ENCODE results near the gene HAP1. TPM values are rescaled to one million over a fixed set of nuclear protein-coding genes. Genes with fewer than 3 reads are reported as not detected.

The HAP1 gene
- total RNA-seq, 2 donors from 2014 or later = 0.13 to 0.15 TPM

GRCh38 chr17:41771389-41772206 lies 37.2 kb upstream of the HAP1 start:
- H3K36me3 Mint-ChIP-seq (ENCODE audit: low read depth) = no peaks in the 10 kb centered on the region
- no peak overlapping the region for H3K27ac Mint-ChIP-seq
- H3K27me3 Mint-ChIP-seq = peaks cover 5% of the 10 kb centered on the region
- no peaks in the 10 kb centered on the region for H3K4me1 Mint-ChIP-seq
- H3K9me3 Mint-ChIP-seq = no peaks in the 10 kb centered on the region
- no peak overlapping the region for H3K4me3 Mint-ChIP-seq
- ATAC-seq (replicated peaks) = no peak

GRCh38 chr17:41769985-41770384 lies 35.5 kb upstream of the HAP1 start:
- Mint-ChIP-seq H3K36me3 (ENCODE audit: low read depth) (no peaks in the 10 kb centered on the region), H3K27ac (no peak overlapping the region)

GRCh38 chr17:41769346-41769862 lies 35.0 kb upstream of the HAP1 start:
- no peaks in the 10 kb centered on the region for H3K36me3 Mint-ChIP-seq (ENCODE audit: low read depth)
- no peak for ATAC-seq (replicated peaks)
- H3K4me1 Mint-ChIP-seq = no peaks in the 10 kb centered on the region
- H3K27ac Mint-ChIP-seq = no peak overlapping the region
- H3K9me3 Mint-ChIP-seq = no peaks in the 10 kb centered on the region
- H3K27me3 Mint-ChIP-seq = peaks cover 4% of the 10 kb centered on the region
- H3K4me3 Mint-ChIP-seq = no peak overlapping the region

More at GRCh38 chr17:41769985-41770384, 35.5 kb upstream of the HAP1 start:
- Mint-ChIP-seq H3K4me1 (no peaks in the 10 kb centered on the region), H3K4me3 (no peak overlapping the region), H3K9me3 (no peaks in the 10 kb centered on the region), H3K27me3 (peaks cover 4% of the 10 kb centered on the region)
- ATAC-seq (replicated peaks) = no peak

- H3K27me3 Mint-ChIP-seq = peaks cover 4% of the 10 kb centered on the region
- H3K27ac Mint-ChIP-seq = no peak overlapping the region
- no peak for ATAC-seq (replicated peaks)
- H3K36me3 Mint-ChIP-seq (ENCODE audit: low read depth) = no peaks in the 10 kb centered on the region
- H3K4me1 Mint-ChIP-seq = no peaks in the 10 kb centered on the region
- no peak overlapping the region for H3K4me3 Mint-ChIP-seq
- H3K9me3 Mint-ChIP-seq = no peaks in the 10 kb centered on the region
Observed at GRCh38 chr17:41768682-41769288, 34.3 kb upstream of the HAP1 start.

- H3K36me3 Mint-ChIP-seq (ENCODE audit: low read depth) = no peaks in the 10 kb centered on the region
- H3K4me1 Mint-ChIP-seq = no peaks in the 10 kb centered on the region
- ATAC-seq (replicated peaks) = no peak
Observed at GRCh38 chr17:41767324-41768042, 33.0 kb upstream of the HAP1 start.

GRCh38 chr17:41766135-41766534 lies 31.7 kb upstream of the HAP1 start:
- H3K9me3 Mint-ChIP-seq = no peaks in the 10 kb centered on the region
- no peaks in the 10 kb centered on the region for H3K36me3 Mint-ChIP-seq (ENCODE audit: low read depth)
- no peak overlapping the region for H3K27ac Mint-ChIP-seq
- no peak for ATAC-seq (replicated peaks)
- no peaks in the 10 kb centered on the region for H3K4me1 Mint-ChIP-seq
- H3K4me3 Mint-ChIP-seq = no peak overlapping the region
- peaks cover 4% of the 10 kb centered on the region for H3K27me3 Mint-ChIP-seq

More at GRCh38 chr17:41767324-41768042, 33.0 kb upstream of the HAP1 start:
- no peaks in the 10 kb centered on the region for H3K9me3 Mint-ChIP-seq
- H3K27me3 Mint-ChIP-seq = peaks cover 4% of the 10 kb centered on the region
- no peak overlapping the region for H3K4me3 Mint-ChIP-seq
- no peak overlapping the region for H3K27ac Mint-ChIP-seq

- Mint-ChIP-seq H3K9me3 (no peaks in the 10 kb centered on the region), H3K4me1 (no peaks in the 10 kb centered on the region), H3K36me3 (ENCODE audit: low read depth) (no peaks in the 10 kb centered on the region), H3K4me3 (no peak overlapping the region), H3K27ac (no peak overlapping the region), H3K27me3 (peaks cover 4% of the 10 kb centered on the region)
- ATAC-seq (replicated peaks) = no peak
Observed at GRCh38 chr17:41763327-41763726, 28.9 kb upstream of the HAP1 start.

GRCh38 chr17:41762841-41763240 lies 28.4 kb upstream of the HAP1 start:
- Mint-ChIP-seq H3K36me3 (ENCODE audit: low read depth) (no peaks in the 10 kb centered on the region), H3K27ac (no peak overlapping the region), H3K27me3 (peaks cover 4% of the 10 kb centered on the region), H3K4me1 (no peaks in the 10 kb centered on the region), H3K4me3 (no peak overlapping the region), H3K9me3 (no peaks in the 10 kb centered on the region)
- ATAC-seq (replicated peaks) = no peak

- H3K9me3 Mint-ChIP-seq = no peaks in the 10 kb centered on the region
- H3K27ac Mint-ChIP-seq = no peak overlapping the region
- no peak overlapping the region for H3K4me3 Mint-ChIP-seq
- no peak for ATAC-seq (replicated peaks)
- H3K4me1 Mint-ChIP-seq = no peaks in the 10 kb centered on the region
- peaks cover 4% of the 10 kb centered on the region for H3K27me3 Mint-ChIP-seq
- no peaks in the 10 kb centered on the region for H3K36me3 Mint-ChIP-seq (ENCODE audit: low read depth)
Observed at GRCh38 chr17:41762391-41762790, 27.9 kb upstream of the HAP1 start.

- Mint-ChIP-seq H3K4me1 (no peaks in the 10 kb centered on the region), H3K9me3 (no peaks in the 10 kb centered on the region), H3K27ac (no peak overlapping the region), H3K27me3 (peaks cover under 1% of the 10 kb centered on the region), H3K4me3 (no peak overlapping the region), H3K36me3 (ENCODE audit: low read depth) (no peaks in the 10 kb centered on the region)
- ATAC-seq (replicated peaks) = no peak
Observed at GRCh38 chr17:41760878-41761277, 26.4 kb upstream of the HAP1 start.

- no peak overlapping the region for H3K4me3 Mint-ChIP-seq
- H3K4me1 Mint-ChIP-seq = no peaks in the 10 kb centered on the region
- no peak overlapping the region for H3K27ac Mint-ChIP-seq
- no peaks in the 10 kb centered on the region for H3K27me3 Mint-ChIP-seq
- no peak for ATAC-seq (replicated peaks)
- H3K36me3 Mint-ChIP-seq (ENCODE audit: low read depth) = no peaks in the 10 kb centered on the region
- no peaks in the 10 kb centered on the region for H3K9me3 Mint-ChIP-seq
Observed at GRCh38 chr17:41758601-41759000, 24.2 kb upstream of the HAP1 start.

- Mint-ChIP-seq H3K27me3 (peaks cover 3% of the 10 kb centered on the region), H3K4me1 (no peaks in the 10 kb centered on the region), H3K36me3 (ENCODE audit: low read depth) (no peaks in the 10 kb centered on the region), H3K27ac (no peak overlapping the region), H3K9me3 (no peaks in the 10 kb centered on the region), H3K4me3 (no peak overlapping the region)
- no peak for ATAC-seq (replicated peaks)
Observed at GRCh38 chr17:41754066-41754465, 19.6 kb upstream of the HAP1 start.

- no peak for ATAC-seq (replicated peaks)
- H3K27me3 Mint-ChIP-seq = peaks cover 11% of the 10 kb centered on the region
- H3K4me3 Mint-ChIP-seq = no peak overlapping the region
- H3K36me3 Mint-ChIP-seq (ENCODE audit: low read depth) = no peaks in the 10 kb centered on the region
- H3K9me3 Mint-ChIP-seq = no peaks in the 10 kb centered on the region
- H3K4me1 Mint-ChIP-seq = no peaks in the 10 kb centered on the region
- no peak overlapping the region for H3K27ac Mint-ChIP-seq
Observed at GRCh38 chr17:41751288-41751687, 16.8 kb upstream of the HAP1 start.

- no peak overlapping the region for H3K4me3 Mint-ChIP-seq
- H3K4me1 Mint-ChIP-seq = no peaks in the 10 kb centered on the region
- no peak for ATAC-seq (replicated peaks)
- no peaks in the 10 kb centered on the region for H3K9me3 Mint-ChIP-seq
- H3K36me3 Mint-ChIP-seq (ENCODE audit: low read depth) = no peaks in the 10 kb centered on the region
- no peak overlapping the region for H3K27ac Mint-ChIP-seq
- peaks cover 11% of the 10 kb centered on the region for H3K27me3 Mint-ChIP-seq
Observed at GRCh38 chr17:41750862-41751261, 16.4 kb upstream of the HAP1 start.

Data from activated T-helper 17 cell treated with anti-CD3 and anti-CD28 coated beads, Interleukin-2, amount 50 U/mL, for 72 hours (primary cell).